Activated CD8-positive, alpha-beta T cell treated with anti-CD3 and anti-CD28 coated beads for 36 hours (primary cell): ENCODE results near the gene LMAN2. TPM values are rescaled to one million over a fixed set of nuclear protein-coding genes. Genes with fewer than 3 reads are reported as not detected.
A peak's percentile ranks its signal among the peaks of the same experiment; 100 is the strongest.
"Not testable (repeated sequence)": the region's sequence is repeated elsewhere in the genome, so short reads cannot be mapped to it uniquely, and the experiment has no call there.

Experiments used
- ATAC-seq: fragments of 200-7000 bp; cut with Tn5 transposase; one replicate; pipeline ENCODE4 v1.10.0; 2021; ENCODE audit warnings: mild to moderate bottlenecking, moderate library complexity
- CTCF ChIA-PET: fragments of 350-600 bp; sonication (Branson Sonifier 250); formaldehyde crosslinking; loops from one replicate; lab custom pipeline; 2021; ENCODE audit warnings: antibody characterized with exemption; lab: Charles Lee
- POLR2A ChIA-PET: fragments of 350-600 bp; sonication (Branson Sonifier 250); formaldehyde crosslinking; loops from one replicate; lab custom pipeline; 2021; ENCODE audit warnings: antibody characterized with exemption; lab: Charles Lee
- DNase-seq: peaks from one replicate; pipeline ENCODE4 v3.0.0-alpha.2; 2020
- H3K27ac Mint-ChIP-seq: one replicate; pipeline ENCODE4 v1.8.0; 2021; ENCODE audit warnings: mild to moderate bottlenecking, mixed read lengths
- H3K27me3 Mint-ChIP-seq: one replicate; pipeline ENCODE4 v1.8.0; 2021; ENCODE audit warnings: mixed read lengths
- H3K36me3 Mint-ChIP-seq: one replicate; pipeline ENCODE4 v1.8.0; 2021; ENCODE audit warnings: low read depth, mixed read lengths
- H3K4me1 Mint-ChIP-seq: one replicate; pipeline ENCODE4 v1.8.0; 2021; ENCODE audit warnings: low read depth, mixed read lengths
- H3K4me3 Mint-ChIP-seq: one replicate; pipeline ENCODE4 v1.8.0; 2021; ENCODE audit warnings: mild to moderate bottlenecking, moderate library complexity, mixed read lengths
- H3K9me3 Mint-ChIP-seq: one replicate; pipeline ENCODE4 v1.8.0; 2021; ENCODE audit warnings: mixed read lengths
- intact Hi-C: fragments of 100-400 bp; cut with micrococcal nuclease; formaldehyde crosslinking; loops from one replicate; pipeline ENCODE4 v1.10.0; 2022
- total RNA-seq, 2 experiments: library from RNA; stranded (reverse); gene quantifications; one replicate each; pipeline ENCODE4 v1.2.3, GENCODE V29; 2021
- TF ChIP-seq, protein P1 (sequence below): fragments of 200-600 bp; IDR thresholded peaks from one replicate; pipeline ENCODE4 v1.8.0; 2022; ENCODE audit warnings: antibody characterized with exemption, mild to moderate bottlenecking

The LMAN2 gene
- total RNA-seq, 2 experiments from 2014 or later = 79.9 to 87.5 TPM

- DNase-seq = no peak
- CTCF ChIA-PET = interaction anchor here (0.7 kb wide), 1 partner anchor 14 kb away, joined by 4 read pairs; no protein-coding TSS in a partner anchor
- no peak overlapping the region for H3K4me3 Mint-ChIP-seq
- no peaks in the 10 kb centered on the region for H3K9me3 Mint-ChIP-seq
- POLR2A ChIA-PET = interaction anchor here (0.7 to 1.3 kb wide), 4 partner anchors 10 to 51 kb away, joined by 3 to 5 read pairs (median 3); partner anchors contain the start of gene GRK6
- intact Hi-C loops = no loop called here
- H3K27ac Mint-ChIP-seq = peak overlapping the region; percentile 9
- no peak for ATAC-seq
- peaks cover 18% of the 10 kb centered on the region for H3K36me3 Mint-ChIP-seq
- peaks cover 42% of the 10 kb centered on the region for H3K4me1 Mint-ChIP-seq
- no peaks in the 10 kb centered on the region for H3K27me3 Mint-ChIP-seq
- TF ChIP-seq, protein P1, sequence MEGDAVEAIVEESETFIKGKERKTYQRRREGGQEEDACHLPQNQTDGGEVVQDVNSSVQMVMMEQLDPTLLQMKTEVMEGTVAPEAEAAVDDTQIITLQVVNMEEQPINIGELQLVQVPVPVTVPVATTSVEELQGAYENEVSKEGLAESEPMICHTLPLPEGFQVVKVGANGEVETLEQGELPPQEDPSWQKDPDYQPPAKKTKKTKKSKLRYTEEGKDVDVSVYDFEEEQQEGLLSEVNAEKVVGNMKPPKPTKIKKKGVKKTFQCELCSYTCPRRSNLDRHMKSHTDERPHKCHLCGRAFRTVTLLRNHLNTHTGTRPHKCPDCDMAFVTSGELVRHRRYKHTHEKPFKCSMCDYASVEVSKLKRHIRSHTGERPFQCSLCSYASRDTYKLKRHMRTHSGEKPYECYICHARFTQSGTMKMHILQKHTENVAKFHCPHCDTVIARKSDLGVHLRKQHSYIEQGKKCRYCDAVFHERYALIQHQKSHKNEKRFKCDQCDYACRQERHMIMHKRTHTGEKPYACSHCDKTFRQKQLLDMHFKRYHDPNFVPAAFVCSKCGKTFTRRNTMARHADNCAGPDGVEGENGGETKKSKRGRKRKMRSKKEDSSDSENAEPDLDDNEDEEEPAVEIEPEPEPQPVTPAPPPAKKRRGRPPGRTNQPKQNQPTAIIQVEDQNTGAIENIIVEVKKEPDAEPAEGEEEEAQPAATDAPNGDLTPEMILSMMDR = no peak
These were observed 24.6 kb upstream of the LMAN2 start for GRCh38 chr5:177376107-177376506.

DNA sequence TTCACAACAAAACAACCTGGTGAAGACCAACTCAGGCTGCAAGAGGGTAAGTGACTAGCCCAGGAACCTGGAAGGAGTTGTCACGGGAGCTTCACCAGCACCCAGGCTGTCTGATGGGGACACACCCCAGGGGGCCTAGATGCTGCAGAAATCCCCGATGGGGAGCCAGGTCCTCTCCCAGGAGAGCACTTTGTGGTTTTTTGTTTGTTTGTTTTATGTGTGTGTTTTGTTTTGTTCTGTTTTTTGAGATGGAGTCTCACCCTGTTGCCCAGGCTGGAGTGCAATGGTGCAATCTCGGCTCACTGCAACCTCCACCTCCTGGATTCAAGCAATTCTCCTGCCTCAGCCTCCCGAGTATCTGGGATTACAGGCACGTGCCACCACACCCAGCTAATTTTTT is 24.0 kb upstream of the LMAN2 start:
- H3K27ac Mint-ChIP-seq, H3K27me3 Mint-ChIP-seq: not testable (repeated sequence)
- CTCF ChIA-PET = interaction anchor here (1.0 to 8.4 kb wide), 2 partner anchors 15 to 126 kb away, joined by 3 to 86 read pairs; no protein-coding TSS in a partner anchor

DNA sequence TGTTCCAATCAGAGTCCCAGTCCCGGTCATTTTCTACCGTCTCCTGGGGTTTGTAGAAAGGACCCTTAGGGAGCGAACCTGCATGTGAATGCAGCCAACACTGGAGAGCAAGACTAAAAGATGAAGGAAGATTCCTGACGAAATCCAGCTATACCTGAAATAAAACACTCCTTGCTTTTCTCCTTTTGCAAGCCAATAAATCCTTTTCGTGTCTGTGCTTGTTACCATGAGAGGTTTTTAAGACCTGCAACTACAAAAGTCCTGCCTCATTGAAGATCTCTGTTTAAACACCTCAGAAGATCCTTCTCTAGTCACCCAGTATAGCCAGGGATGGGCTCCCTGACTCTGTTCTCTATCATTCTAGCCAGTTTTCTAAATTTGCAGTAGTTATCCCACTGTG is 22.7 kb upstream of the LMAN2 start:
- CTCF ChIA-PET = interaction anchor here (1.2 to 8.4 kb wide), 4 partner anchors 9 to 17 kb away, joined by 4 to 86 read pairs (median 4); partner anchors contain the start of gene SLC34A1
- no peak for ATAC-seq
- peaks cover 44% of the 10 kb centered on the region for H3K4me1 Mint-ChIP-seq
- TF ChIP-seq, protein P1 = no peak
- H3K36me3 Mint-ChIP-seq = peaks cover 26% of the 10 kb centered on the region
- H3K9me3 Mint-ChIP-seq = no peaks in the 10 kb centered on the region
- no peaks in the 10 kb centered on the region for H3K27me3 Mint-ChIP-seq
- DNase-seq = no peak
- intact Hi-C loops = no loop called here
- no peak overlapping the region for H3K4me3 Mint-ChIP-seq
- POLR2A ChIA-PET = interaction anchor here (1.0 to 1.4 kb wide), 4 partner anchors 12 to 53 kb away, joined by 3 to 4 read pairs (median 4); no protein-coding TSS in a partner anchor
- peak overlapping the region; percentile 86 for H3K27ac Mint-ChIP-seq

More for the DNA sequence above, 24.0 kb upstream of the LMAN2 start:
- POLR2A ChIA-PET = interaction anchor here (1.1 kb wide), 1 partner anchor 71 kb away, joined by 3 read pairs; the partner anchor contains the start of gene PRR7
- Mint-ChIP-seq H3K4me1 (peaks cover 42% of the 10 kb centered on the region), H3K36me3 (peaks cover 19% of the 10 kb centered on the region)
- H3K4me3 Mint-ChIP-seq, DNase-seq, H3K9me3 Mint-ChIP-seq, intact Hi-C loops, ATAC-seq: not testable (repeated sequence)

- TF ChIP-seq, protein P1 = no peak
- CTCF ChIA-PET = interaction anchor here (1.2 to 8.4 kb wide), 5 partner anchors 9 to 55 kb away, joined by 4 to 86 read pairs (median 4); partner anchors contain the start of gene SLC34A1
- peaks cover 30% of the 10 kb centered on the region for H3K36me3 Mint-ChIP-seq
- H3K27ac Mint-ChIP-seq = peak overlapping the region; percentile 86
- ATAC-seq (no peak), DNase-seq (no peak)
- H3K4me3 Mint-ChIP-seq = no peak overlapping the region
- H3K9me3 Mint-ChIP-seq = no peaks in the 10 kb centered on the region
- intact Hi-C loops = no loop called here
- POLR2A ChIA-PET = interaction anchor here (1.0 to 1.4 kb wide), 4 partner anchors 12 to 53 kb away, joined by 3 to 4 read pairs (median 4); no protein-coding TSS in a partner anchor
- H3K27me3 Mint-ChIP-seq = no peaks in the 10 kb centered on the region
- peaks cover 47% of the 10 kb centered on the region for H3K4me1 Mint-ChIP-seq
These were observed 22.3 kb upstream of the LMAN2 start for GRCh38 chr5:177373806-177374205.

DNA sequence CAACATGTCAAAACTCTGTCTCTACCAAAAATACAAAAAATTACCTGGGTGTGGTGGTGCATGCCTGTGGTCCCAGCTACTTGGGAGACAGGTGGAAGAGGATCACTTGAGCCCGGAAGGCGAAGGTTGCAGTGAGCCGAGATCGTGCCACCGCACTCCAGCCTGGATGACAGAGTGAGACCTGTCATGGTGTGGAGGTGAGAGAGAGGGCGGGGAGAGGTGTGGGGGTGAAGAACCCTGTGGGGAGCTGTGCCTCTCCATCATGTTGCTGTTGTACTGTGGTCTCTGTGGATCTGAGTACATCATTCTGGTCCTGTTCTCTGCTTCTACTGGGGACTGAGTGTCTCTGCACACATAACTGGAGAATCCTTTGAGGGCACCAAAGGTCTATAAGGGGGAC is 21.4 kb upstream of the LMAN2 start:
- Mint-ChIP-seq H3K4me1 (peaks cover 53% of the 10 kb centered on the region), H3K4me3 (no peak overlapping the region), H3K36me3 (peaks cover 38% of the 10 kb centered on the region), H3K27ac (peak overlapping the region; percentile 86), H3K9me3 (no peaks in the 10 kb centered on the region), H3K27me3 (no peaks in the 10 kb centered on the region)
- TF ChIP-seq, protein P1 = no peak
- intact Hi-C loops = no loop called here
- DNase-seq = peak; percentile 46
- CTCF ChIA-PET = interaction anchor here (0.8 to 8.4 kb wide), 7 partner anchors 8 to 63 kb away, joined by 3 to 86 read pairs (median 7); partner anchors contain the start of gene RGS14
- peak; percentile 40 for ATAC-seq
- POLR2A ChIA-PET = interaction anchor here (0.7 to 2.6 kb wide), 6 partner anchors 11 to 59 kb away, joined by 3 to 9 read pairs (median 4); no protein-coding TSS in a partner anchor
